ENCODE measurements around the gene VDAC1.

The VDAC1 gene

DNA sequence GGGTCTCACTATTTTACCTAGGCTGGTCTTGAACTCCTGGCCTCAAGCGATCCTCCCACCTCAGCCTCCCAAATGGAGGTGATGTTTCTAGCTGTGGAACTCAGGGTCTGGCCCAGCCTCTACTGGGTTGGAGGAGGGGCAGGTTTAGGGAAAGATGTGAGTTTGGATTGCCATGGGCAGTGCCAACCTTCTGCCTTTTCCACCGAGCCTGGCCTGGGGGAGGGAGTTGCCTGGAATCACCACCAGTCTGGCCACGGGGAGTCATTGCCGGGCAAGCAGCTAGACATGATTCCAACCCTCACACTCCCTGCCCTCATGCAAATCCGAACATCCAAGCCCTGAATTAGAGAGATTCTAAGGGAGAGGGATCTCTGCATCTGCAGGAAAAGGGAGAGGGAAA lies 21.0 kb upstream of the VDAC1 start:
- no peak for DNase-seq (ENCODE audit: low read depth, low spot score)

DNA sequence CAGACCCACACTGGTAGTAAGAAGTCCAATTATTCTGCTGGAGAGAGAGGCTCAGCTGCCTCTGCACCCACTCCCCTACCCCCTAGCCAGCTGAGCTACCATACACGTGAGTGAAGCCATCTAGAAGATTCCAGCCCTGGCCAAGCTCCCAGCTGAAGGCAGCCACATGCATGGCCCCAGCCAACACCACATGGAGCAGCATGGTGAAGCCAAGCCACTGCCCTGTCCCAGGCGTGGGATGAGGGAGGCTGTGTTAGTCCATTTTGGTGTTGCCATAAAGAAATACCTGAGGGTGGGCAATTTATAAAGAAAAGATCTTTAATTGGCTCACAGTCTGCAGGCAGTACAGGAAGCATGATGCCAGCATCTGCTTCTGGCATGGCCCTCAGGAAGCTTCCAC lies 20.0 kb upstream of the VDAC1 start:
- DNase-seq (ENCODE audit: low read depth, low spot score), result no peak

DNA sequence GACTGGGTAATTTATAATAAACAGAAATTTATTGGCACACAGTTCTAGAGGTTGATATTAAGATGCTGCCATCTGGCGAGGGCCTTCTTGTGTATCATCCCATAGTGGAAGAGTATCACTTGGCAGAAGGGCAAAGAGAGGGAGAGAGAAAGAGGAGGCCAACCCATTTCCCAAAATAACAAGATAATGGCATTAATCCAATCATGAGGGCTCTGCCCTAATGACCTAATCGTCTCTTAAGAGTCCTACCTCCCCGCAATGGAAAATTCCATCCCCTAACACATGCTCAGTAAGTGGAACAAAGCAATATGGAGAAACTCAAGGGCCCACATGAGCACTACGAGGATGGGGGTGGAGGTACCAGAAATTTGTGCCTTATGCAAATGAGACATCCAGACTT lies 17.6 kb upstream of the VDAC1 start:
- DNase-seq (ENCODE audit: low read depth, low spot score), result no peak

DNA sequence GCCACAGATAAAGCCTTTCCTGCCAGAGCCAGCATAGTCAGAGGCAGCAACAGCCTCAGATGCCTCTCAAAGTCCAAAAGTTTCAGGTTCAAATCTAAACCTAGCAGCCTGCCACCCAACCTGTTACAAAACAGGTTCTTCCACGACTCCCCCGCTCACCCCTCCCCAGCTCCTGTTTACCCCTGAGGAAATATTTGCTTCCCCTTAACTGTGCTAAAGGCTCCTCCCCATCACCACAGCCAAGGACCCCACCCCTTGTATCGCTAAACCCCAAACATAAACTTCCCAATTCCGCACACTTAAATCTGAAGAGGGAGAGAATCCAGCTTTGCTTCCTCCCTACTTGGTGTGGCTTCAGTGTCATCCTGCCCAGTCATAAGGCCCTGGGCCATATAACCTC lies 15.4 kb upstream of the VDAC1 start:
- no peak for DNase-seq (ENCODE audit: low read depth, low spot score)

DNA sequence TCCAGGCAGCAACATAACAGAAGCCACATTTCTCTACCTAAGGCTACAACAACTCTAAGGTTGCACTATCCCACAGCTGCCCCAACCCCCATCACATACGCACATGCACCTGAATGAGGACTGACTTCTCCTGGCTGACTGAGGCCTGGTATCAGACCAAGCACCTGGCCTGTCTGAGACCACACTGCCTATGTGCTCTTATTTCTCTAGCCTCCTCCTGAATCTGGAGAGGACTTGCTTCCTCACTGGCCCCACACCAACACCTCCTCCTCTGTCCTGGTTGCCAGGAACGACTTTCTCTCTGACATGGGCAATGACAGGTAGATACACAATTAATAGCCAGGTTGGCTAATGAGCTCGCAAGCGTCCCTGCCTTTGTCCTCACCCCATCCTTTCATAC lies 14.9 kb upstream of the VDAC1 start:
- DNase-seq (ENCODE audit: low read depth, low spot score), result no peak

DNA sequence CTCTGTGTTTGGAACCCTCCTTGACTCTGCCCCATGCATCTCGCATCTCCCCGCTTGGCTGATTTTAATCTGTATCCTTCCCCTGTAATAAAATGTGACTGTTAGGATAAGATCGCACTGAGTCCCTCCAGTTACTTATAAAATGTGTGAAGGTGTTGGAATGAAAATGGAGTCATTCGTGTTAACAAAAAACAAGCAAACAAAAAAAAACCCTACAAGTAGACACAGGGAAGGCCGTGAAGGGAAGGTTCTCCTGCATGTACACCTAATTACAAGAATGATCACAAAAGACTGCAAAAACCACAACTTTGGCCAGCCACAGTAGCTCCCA lies 14.2 kb upstream of the VDAC1 start:
- DNase-seq (ENCODE audit: low read depth, low spot score), result no peak

DNA sequence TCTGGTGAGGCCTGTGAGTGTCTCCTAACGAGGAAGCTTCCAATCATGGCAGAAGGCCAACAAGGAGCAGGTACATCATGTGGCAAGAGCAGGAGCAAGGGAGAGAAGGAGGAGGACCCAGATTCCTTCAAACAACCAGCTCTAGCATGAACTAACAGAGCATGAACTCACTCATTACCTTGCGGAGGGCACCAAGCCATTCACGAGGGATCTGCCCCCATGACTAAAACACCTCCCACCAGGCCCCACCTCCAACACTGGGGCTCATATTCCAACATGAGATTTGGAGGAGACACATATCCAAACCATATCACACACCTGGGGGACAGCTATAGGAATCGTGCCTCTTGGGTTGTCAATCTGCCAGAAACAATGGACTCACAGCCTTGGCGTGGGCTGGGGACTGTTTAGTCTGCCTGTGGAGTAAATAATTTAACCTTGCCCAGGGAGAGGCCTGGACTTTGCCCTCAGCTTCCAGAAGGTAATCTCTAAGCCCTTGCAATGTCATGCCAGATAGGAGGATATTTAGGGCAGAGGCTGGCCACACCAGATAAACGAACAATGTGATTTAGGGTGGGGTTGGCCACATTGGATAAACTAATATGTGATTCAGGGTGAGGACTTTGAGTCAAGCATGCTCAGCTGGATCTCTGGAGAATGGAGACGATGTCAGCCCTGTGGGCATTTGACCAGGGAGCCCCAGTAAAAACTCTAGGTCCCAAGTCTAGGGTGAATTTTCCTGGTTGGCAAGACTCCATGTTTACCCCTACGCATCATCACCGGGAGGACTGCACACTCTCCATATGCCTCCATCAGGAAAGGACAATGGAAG lies 13.6 kb upstream of the VDAC1 start:
- no peak for DNase-seq (ENCODE audit: low read depth, low spot score)

DNA sequence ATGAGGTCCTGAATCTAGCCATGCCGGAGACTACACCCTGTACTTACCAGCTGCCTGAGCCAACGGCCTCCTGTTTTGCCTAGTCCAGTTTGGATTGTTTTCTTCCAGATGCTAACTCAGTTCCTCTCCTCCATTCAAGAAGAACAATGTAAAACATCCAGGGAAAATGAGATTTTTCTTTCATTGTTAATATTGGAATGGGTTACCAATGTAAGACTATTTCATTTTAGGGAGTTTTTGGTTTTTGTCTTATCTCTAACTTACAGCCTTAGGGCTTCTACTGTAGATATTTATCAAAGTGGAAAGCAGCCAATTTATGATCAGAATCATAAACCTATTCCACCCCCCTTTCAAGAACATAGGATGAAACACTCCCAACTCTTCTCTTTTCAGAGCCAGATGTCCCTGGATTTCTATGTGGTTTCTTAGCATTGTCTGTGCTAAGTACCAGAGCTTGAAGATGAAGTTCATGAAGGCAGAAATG lies 3.5 kb upstream of the VDAC1 start:
- no peak for DNase-seq (ENCODE audit: low read depth, low spot score)

DNA sequence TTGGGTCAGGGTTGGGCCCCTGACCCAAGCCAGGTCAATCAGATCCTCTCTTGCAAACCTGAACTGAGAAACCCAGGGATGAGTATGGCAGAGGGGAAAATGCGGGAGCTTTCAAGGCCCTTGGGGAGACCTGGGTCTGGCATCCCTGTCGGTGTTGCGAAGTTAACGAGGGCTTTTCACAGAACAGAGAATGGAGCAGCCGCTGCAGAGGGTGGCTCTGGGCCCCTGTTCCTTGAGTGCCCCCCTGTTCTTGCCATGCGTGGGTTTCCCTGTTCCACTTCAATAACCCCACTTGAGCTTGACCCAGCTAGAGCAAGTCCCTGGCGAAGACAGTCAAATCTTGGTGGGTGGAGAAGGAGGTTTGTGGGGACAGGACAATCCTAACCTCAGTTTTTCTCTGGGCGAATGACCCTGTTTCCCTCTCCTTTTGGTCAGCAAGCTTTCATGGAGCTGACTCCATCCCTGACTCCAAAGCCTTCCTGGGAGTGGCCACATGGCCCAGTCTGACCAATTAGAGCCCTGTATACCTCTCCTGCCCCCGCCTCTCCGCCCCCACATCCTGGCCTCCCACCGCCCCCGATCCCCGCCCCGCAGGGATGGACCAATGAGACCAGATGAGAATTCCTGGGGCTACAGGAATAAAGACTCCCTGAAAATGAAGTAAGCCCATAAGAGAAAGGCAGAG lies 2.9 kb upstream of the VDAC1 start:
- DNase-seq (ENCODE audit: low read depth, low spot score), result no peak

DNA sequence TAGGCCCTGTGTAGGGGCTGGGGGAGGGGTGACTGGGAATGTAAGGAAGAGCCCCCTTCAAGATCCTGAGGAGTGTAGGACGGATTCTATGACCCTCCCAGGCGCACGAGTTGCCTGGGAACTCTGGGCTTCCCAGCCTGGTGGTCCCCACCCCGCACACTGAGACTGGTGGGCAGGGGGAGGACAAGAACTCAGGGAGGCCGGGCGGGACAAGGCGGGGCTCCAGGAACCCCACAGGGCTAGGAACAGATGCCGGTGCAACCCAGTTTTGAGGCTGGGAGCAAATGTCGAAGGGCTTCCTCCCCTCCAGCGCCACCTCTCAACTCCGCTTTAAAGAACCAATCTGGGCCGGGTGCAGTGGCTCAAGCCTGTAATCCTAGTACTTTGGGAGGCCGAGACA lies 1.3 kb upstream of the VDAC1 start:
- no peak for DNase-seq (ENCODE audit: low read depth, low spot score)

DNA sequence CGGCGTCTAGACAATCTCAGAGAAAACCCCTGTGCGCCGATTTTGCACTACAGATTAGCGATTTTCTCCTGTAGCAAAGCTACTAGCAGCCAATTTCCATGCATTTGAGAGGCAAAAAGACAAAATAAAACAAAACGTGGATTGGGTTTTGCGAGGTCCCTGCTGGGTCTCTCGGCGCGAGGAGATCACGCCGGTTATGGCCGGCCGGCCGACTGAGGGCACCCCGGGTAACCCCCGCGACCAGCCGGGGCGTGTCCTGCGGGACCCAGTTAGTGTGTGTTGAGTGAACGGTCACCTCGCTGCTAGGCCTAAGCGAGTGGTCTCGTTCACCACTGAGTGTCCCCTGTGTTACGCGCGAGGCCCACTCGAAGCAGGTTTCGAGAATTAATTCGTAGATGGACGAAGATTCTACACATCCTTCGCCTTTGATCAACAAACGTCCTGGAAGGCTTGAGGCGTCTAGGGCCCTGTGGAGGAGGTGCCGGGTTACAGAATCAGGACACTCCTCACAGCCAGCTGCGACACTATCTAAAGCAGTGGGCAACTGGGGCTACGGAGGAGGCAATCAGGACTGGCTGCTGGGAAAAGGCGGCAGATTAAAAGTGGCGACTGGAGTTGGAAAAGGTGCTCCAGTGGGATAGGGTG lies 764 bp upstream of the VDAC1 start:
- DNase-seq (ENCODE audit: low read depth, low spot score), result no peak

DNA sequence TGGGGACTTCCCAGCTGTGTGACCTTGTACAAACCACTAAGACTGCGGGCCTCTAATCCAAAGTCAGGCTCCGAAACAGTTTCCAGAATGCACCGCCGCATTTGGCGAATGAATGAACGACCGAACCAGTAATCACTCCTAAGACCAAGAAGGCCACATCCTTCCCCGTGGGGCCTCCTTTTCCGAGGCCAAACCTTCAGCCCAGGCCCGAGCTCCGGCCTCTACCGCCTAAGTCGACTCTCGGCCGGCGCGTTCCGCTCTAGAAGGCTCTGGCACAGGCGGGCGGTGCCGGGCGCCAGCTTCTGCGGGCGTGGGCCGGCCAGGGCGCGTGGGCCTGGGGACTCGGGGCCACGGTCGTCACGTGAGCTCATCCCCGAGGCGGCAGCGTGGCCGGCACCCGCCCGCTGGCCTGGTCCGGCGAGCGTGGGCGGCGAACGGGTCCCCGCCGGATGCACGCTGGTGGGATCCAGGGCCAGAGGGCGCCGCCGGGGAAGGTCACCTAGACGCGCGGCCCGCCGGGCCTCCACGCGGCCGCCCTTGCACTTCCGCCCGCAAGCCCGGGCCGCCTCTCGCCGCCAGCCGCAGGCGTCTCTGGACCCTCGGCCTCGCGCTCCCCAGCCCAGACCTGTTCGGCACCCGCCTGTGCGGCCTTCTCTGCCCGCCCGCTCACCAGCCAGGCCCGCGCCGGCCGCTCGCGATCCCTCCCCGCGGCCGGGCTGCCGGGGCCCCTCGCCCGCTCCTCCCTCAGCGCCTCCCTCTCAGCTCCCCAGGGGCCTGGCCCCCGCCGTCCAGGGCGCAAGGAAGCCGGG lies 754 bp downstream of the VDAC1 start:
- no peak for DNase-seq (ENCODE audit: low read depth, low spot score)

DNA sequence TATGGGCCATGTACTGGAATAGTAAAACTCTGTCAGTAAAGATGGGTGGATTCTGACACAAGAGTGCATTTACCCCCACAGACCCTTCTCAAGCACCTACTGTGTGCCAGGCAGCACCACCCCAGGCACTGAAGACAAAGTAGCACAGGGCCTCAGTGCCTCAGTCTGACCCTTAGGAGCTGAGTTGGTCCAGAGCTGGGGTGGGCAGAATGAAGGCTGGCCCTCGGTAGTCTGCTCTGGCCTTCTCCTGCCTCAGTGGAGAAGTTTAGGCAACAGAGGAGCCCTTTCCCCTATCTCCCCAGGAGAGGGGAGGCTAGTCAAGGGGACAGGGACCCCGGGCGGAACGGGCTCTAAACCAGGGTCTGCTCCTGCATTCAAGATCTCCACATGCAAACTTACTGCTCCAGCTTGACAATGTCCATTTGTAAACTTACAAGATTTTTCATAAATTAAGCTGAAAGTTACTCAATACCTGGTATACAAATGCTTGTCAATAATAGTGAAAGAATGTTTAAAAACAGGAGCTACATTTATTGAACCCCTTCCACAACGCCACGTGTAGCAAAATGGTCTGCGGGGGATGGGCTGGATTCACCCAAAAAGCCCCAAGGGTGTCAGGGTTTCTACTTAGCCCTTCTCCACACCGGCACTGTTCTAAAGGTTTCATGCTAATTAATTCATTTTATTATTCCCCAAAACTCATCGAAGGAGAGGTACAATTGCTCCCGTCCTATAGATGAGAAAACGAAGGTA lies 1.5 kb downstream of the VDAC1 start:
- no peak for DNase-seq (ENCODE audit: low read depth, low spot score)

DNA sequence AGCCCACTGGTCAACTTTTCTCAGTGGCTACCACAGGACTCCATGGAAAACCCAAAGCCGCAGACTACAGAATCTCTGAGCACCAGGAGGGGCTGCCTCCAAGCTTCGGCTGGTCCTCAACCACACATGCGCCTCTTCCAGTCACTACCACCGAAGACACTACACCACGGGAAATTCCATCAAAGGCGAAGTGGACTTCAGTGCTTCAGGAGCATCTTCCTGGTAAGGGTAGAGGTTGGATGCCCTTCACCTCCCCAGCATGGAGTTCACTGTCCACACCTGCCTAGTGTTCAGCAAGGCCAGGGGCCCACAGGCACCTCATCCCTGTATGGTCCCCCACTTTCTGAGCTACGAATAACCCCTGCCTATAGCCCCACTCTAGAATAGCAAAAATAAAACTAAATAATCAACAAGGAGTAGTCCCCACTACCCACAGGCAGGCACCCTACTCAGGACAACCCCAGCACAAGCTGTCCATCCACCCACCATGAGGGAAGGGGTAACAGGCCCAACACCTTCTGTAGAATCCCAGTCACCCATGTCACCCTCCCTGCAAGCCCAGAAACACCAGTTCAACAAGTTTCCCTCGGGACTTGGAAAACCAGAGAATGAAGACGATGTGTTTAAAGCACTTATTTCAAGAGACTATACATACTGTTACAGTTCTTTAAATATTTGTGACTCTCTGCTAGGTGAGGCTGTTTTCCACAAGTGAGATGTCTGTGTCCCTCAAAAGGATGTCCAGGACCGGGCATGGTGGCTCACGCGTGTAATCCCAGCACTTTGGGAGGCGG lies 2.6 kb downstream of the VDAC1 start:
- no peak for DNase-seq (ENCODE audit: low read depth, low spot score)

DNA sequence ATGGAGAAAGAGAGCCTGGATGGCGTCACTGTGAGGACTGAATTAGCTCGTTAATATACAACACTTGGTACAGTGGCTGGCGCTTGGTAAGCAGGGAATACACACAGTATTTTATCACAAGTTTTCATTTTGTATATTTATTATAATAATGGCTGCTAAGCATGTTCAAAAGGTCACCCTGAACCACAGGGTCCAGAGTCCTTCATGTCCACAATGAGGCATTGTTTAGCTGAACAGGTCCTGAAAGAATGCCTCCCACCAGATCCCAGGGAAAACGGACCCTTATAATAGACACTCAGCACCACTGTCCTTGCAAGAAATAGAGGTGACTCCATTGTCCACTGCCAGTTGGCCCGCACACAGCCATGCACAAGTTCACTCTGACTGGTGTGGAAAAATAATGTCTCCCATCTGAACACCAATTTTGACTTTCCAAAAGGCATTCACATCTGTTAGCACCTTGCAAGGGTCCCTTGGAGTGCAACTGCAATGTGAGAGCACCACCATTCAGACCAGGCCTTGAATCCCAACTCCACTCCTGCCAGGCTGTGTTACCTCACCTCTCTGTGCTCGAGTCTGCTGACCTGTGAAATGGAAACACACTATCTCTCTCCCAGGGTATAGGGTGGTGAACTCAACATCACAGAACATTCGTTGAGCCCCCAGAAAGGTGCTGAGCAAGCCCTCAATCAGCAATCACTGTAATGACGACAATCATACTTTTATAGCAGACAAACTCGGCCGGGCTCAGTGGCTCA lies 3.9 kb downstream of the VDAC1 start:
- no peak for DNase-seq (ENCODE audit: low read depth, low spot score)

DNA sequence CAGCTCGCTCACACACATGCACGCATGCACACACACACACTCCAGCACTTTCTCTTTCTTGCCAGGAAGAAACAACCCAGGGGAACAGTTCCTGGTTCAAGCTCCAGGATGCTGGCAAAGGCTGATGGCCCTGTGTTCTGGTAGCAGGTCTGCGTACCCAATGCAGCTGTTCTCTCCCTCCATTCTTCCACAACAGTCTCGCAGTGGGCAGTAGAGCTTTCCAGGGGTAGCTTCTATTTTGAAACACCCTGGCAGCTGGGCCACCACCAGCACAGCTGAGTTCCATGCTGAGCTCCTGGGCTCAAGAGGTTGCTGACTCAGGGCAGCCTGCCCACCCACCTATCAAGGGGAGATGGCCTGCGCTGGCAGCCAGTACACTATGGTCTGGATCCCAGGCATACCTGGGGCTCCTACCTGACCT lies 4.7 kb downstream of the VDAC1 start:
- DNase-seq (ENCODE audit: low read depth, low spot score), result no peak

DNA sequence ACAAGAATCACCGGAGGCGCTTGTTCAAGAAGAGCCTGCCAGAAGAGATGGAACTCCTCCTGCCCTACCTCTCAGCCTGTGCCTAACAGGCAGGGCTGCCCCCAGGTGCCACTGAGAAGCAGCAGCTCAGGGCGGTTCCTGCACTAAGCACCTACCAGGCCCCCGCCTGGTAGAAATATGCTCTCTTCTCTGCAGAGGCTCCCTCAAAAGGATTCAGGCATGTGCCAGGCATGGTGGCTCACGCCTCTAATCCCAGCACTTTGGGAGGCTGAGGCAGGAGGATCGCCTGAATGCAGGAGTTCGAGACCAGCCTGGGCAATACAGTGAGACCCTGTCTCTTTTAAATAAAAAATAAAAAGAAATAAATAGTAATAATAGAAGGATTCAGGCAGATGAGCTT lies 6.0 kb downstream of the VDAC1 start:
- DNase-seq (ENCODE audit: low read depth, low spot score), result no peak

DNA sequence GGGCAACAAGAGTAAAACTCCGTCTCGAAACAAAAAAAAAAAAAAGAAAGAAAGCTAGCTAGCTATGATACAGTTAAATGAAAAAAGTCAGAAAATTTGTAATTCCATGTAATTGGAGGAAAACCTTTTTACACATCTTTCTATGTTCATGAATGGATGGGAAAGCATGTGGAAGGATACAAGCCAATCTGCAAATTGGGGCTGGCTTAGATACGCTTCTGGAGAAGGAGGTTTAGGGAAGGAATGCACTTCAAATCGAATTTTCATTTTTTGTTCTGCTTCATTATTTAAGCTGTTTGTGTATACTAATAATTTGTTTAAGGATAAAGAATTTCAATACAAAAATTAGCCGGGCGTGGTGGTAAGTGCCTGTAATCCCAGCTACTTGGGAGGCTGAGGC lies 6.7 kb downstream of the VDAC1 start:
- no peak for DNase-seq (ENCODE audit: low read depth, low spot score)

DNA sequence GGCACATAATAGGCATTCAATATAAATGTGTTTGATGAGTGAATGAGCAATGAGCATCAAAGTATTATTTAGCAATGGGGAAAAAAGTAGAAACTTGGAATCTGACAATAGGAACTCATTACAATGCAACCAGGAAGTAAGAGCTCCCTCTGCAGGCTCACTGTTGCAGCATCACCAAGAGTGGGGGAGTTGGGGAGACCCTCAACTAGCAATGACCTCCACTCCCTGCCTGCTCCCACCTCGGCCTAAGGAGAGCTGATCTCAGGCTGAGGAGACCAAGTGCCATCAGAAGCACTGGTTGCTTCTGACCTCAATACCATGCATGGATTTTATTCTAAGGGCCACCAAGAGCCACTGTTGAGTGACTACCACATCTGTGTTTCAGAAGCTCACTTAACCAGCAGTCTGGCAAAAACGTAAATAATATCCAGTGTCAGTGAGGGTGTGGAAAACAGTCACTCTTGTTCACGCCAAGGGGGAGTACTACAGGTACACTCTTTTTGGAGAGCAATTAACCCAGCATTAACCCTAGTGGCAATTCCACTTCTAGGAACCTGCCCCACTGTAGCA lies 8.0 kb downstream of the VDAC1 start:
- DNase-seq (ENCODE audit: low read depth, low spot score), result no peak

All from smooth muscle cell of the brain vasculature (primary cell).